UCSD-AML1 (cell line): ENCODE measurements around the gene CHMP6.

Source experiments
- DNase-seq: peaks from one replicate; lab custom pipeline; 2025; ENCODE audit not compliant: unreplicated experiment; lab: John Stamatoyannopoulos, UW

CHMP6 gene

GRCh38 chr17:80970762-80971703 is 20.6 kb upstream of the CHMP6 start:
- DNase-seq = no peak

- DNase-seq = no peak
These were observed 19.8 kb upstream of the CHMP6 start for GRCh38 chr17:80971704-80972304.

- DNase-seq = no peak
These were observed 14.9 kb upstream of the CHMP6 start for GRCh38 chr17:80976701-80977100.

- no peak for DNase-seq
These were observed 14.5 kb upstream of the CHMP6 start for GRCh38 chr17:80977172-80977571.

- no peak for DNase-seq
These were observed 12.8 kb upstream of the CHMP6 start for GRCh38 chr17:80978499-80979497.

- DNase-seq = no peak
These were observed 11.9 kb upstream of the CHMP6 start for GRCh38 chr17:80979547-80980378.

- no peak for DNase-seq
These were observed 11.1 kb upstream of the CHMP6 start for GRCh38 chr17:80980397-80981061.

GRCh38 chr17:80981062-80981902 is 10.4 kb upstream of the CHMP6 start:
- DNase-seq = no peak

- DNase-seq = no peak
These were observed 9.7 kb upstream of the CHMP6 start for GRCh38 chr17:80981929-80982425.

- no peak for DNase-seq
These were observed 9.1 kb upstream of the CHMP6 start for GRCh38 chr17:80982426-80982974.

- DNase-seq = no peak
These were observed 8.1 kb upstream of the CHMP6 start for GRCh38 chr17:80983545-80983944.

- no peak for DNase-seq
These were observed 6.9 kb upstream of the CHMP6 start for GRCh38 chr17:80984749-80985148.

GRCh38 chr17:80986046-80986445 is 5.6 kb upstream of the CHMP6 start:
- no peak for DNase-seq

GRCh38 chr17:80986816-80987475 is 4.7 kb upstream of the CHMP6 start:
- DNase-seq = peak; percentile 60

- no peak for DNase-seq
These were observed 3.6 kb upstream of the CHMP6 start for GRCh38 chr17:80987941-80988461.

- no peak for DNase-seq
These were observed 2.1 kb upstream of the CHMP6 start for GRCh38 chr17:80989586-80989913.

GRCh38 chr17:80990921-80991644 is 558 bp upstream of the CHMP6 start:
- DNase-seq = no peak
